HepG2 (cell line): ENCODE measurements around the gene RNF40. TPM values are rescaled to one million over a fixed set of nuclear protein-coding genes. Genes with fewer than 3 reads are reported as not detected.
A peak's percentile ranks its signal among the peaks of the same experiment; 100 is the strongest.

Experiments used
- ATAC-seq: fragments of 200-7000 bp; cut with Tn5 transposase; 3 replicates; pipeline ENCODE4 v1.9.1; 2020; ENCODE audit warnings: mild to moderate bottlenecking, moderate library complexity
- BruUV-seq: library from RNA; stranded (reverse); fragments of 400-500 nt; replicated peaks from 2 replicates; lab custom pipeline; 2021; lab: Mats Ljungman, UMichigan
- CTCF ChIA-PET: fragments of 300-600 bp; formaldehyde crosslinking; extraction: SDS; loops from one replicate; lab custom pipeline; 2021; ENCODE audit warnings: low total read pairs, inconsistent platforms, low intra/inter-chr PET ratio; lab: Yijun Ruan, JAX
- POLR2A ChIA-PET: fragments of 350-600 bp; sonication (Branson Sonifier 250); formaldehyde crosslinking; loops from one replicate; lab custom pipeline; 2020; ENCODE audit warnings: antibody characterized with exemption, inconsistent platforms; lab: Yijun Ruan, JAX
- DNase-seq: peaks from one replicate; pipeline ENCODE4 v3.0.0-alpha.2; 2015; ENCODE audit warnings: low spot score
- FAIRE-seq: peaks from 3 replicates; lab custom pipeline; 2011; peaks lifted over from hg19 to GRCh38; lab: Jason Lieb, UNC
- H2AFZ ChIP-seq: one replicate; pipeline ENCODE4 v1.6.1; 2011; ENCODE audit warnings: low read length, inconsistent platforms
- H3K27ac ChIP-seq: fragments of 300-600 bp; 3 replicates; pipeline ENCODE4 v1.8.0; 2011; ENCODE audit warnings: mixed run types, mild to moderate bottlenecking, mixed read lengths, low read length, inconsistent platforms; ENCODE audit not compliant: insufficient read depth; ENCODE audit errors: extremely low read length
- H3K27me3 ChIP-seq, 2 experiments: fragments of 200-600 bp in 1 of 2; 2 replicates in 1 of 2; 3 replicates in 1 of 2; pipeline versions ENCODE4 v1.6.0 to v1.8.0; 2011; ENCODE audit warnings: low read length in 2 of 2, mild to moderate bottlenecking in 2 of 2, moderate library complexity in 2 of 2, inconsistent platforms in 1 of 2; ENCODE audit not compliant: insufficient read depth in 2 of 2, control insufficient read depth in 1 of 2
- H3K36me3 ChIP-seq, 2 experiments: fragments of 200-600 bp in 1 of 2; replicated peaks in 1 of 2; 2 replicates in 1 of 2; 3 replicates in 1 of 2; pipeline versions ENCODE4 v1.5.1 to v1.8.0; 2011; ENCODE audit warnings: low read length in 2 of 2, inconsistent platforms in 1 of 2; ENCODE audit not compliant: insufficient read depth in 2 of 2, control insufficient read depth in 1 of 2
- H3K4me1 ChIP-seq: 2 replicates; pipeline ENCODE4 v1.5.1; 2012; ENCODE audit warnings: low read length, inconsistent platforms; ENCODE audit not compliant: insufficient read depth
- H3K4me2 ChIP-seq: 2 replicates; pipeline ENCODE4 v1.6.0; 2011; ENCODE audit warnings: low read depth, low read length, inconsistent platforms
- H3K4me3 ChIP-seq, 3 experiments: fragments of 200-600 bp in 1 of 3; sonication (generic), shearing (Covaris generic) in 1 of 3; replicated peaks in 1 of 3; 2 replicates each; pipeline ENCODE4 v1.5.1; 2011 to 2016; ENCODE audit warnings: low read length in 3 of 3, inconsistent platforms in 2 of 3, low read depth in 2 of 3, mild to moderate bottlenecking in 2 of 3, control low read depth in 1 of 3, mixed read lengths in 1 of 3; ENCODE audit not compliant: insufficient read depth in 1 of 3
- H3K79me2 ChIP-seq: one replicate; pipeline ENCODE4 v1.6.1; 2011; ENCODE audit warnings: low read length, inconsistent platforms; ENCODE audit not compliant: insufficient read depth
- H3K9ac ChIP-seq: 2 replicates; pipeline ENCODE4 v1.6.0; 2011; ENCODE audit warnings: mild to moderate bottlenecking, low read depth, low read length, inconsistent platforms; ENCODE audit not compliant: insufficient read depth
- H3K9me3 ChIP-seq: 2 replicates; pipeline ENCODE4 v1.5.1; 2012; ENCODE audit warnings: mild to moderate bottlenecking, low read length
- H4K20me1 ChIP-seq: 2 replicates; pipeline ENCODE4 v1.6.0; 2011; ENCODE audit warnings: inconsistent platforms, mild to moderate bottlenecking, low read length, moderate library complexity; ENCODE audit not compliant: insufficient read depth
- AGO2 ChIP-seq: fragments of 200-400 bp; formaldehyde crosslinking; optimal IDR thresholded peaks from 2 replicates; pipeline ENCODE3; 2017; ENCODE audit warnings: mild to moderate bottlenecking, low read depth, low read length, moderate library complexity
- HNRNPLL ChIP-seq: fragments of 200-400 bp; formaldehyde crosslinking; IDR thresholded peaks from 2 replicates; pipeline ENCODE4 v1.6.1; 2017; ENCODE audit warnings: mild to moderate bottlenecking, low read depth, low read length; ENCODE audit not compliant: poor library complexity, severe bottlenecking
- ZNF781 ChIP-seq: sonication (generic); formaldehyde crosslinking; IDR thresholded peaks from 2 replicates; pipeline ENCODE4 v1.5.1; 2020; ENCODE audit warnings: borderline replicate concordance, mild to moderate bottlenecking, missing genetic modification reagents; ENCODE audit errors: not compliant biosample characterization
- WGBS: methylation state at CpG from one replicate; pipeline ENCODE4 v1.1.6; 2017; ENCODE audit warnings: low lambda C conversion rate; 5-methylcytosine and 5-hydroxymethylcytosine counted together
- in situ Hi-C: cut with HindIII; loops from 2 replicates; pipeline ENCODE4 v1.10.0; 2017; ENCODE audit warnings: low pct_unique_long_range_greater_than_20kb; ENCODE audit not compliant: extremely low pct_ligation_motif_present
- intact Hi-C: fragments of 100-400 bp; cut with micrococcal nuclease; formaldehyde crosslinking; loops from one replicate; pipeline ENCODE4 v1.10.0; 2022; ENCODE audit not compliant: unreplicated experiment
- polyA plus RNA-seq, 8 experiments: library from polyadenylated mRNA; depleted of rRNA in 3 of 8; stranded (reverse) in 7 of 8; unstranded in 1 of 8; fragments of >200 nt; fragmentation: Illumina TruSeq in 4 of 8; extraction: Trizol in 4 of 8; gene quantifications; 2 replicates each; pipeline versions ENCODE4 v1.2.1 to v1.2.3, GENCODE V29; 2011 to 2016; ENCODE audit warnings: low read depth in 4 of 8, missing spikeins in 1 of 8, mixed read lengths in 1 of 8; ENCODE audit not compliant: insufficient read depth in 1 of 8
- total RNA-seq, 5 experiments: library from RNA; depleted of rRNA; stranded (reverse); fragments of >200 nt; fragmentation: Illumina TruSeq; extraction: Trizol; gene quantifications; 2 replicates each; pipeline ENCODE4 v1.2.3, GENCODE V29; 2016; ENCODE audit warnings: low read depth in 1 of 5
- TF ChIP-seq, protein P1 (sequence below): sonication (generic); formaldehyde crosslinking; IDR thresholded peaks from 2 replicates; pipeline ENCODE4 v1.4.0; 2020; ENCODE audit warnings: missing genetic modification reagents, mild to moderate bottlenecking, borderline replicate concordance

RNF40 gene
- total and polyA plus RNA-seq, 2 of the 13 experiments (the other 11 are each of a cell fraction or from before 2014, with no cell fraction given): 84.0 to 85.6 TPM

DNA sequence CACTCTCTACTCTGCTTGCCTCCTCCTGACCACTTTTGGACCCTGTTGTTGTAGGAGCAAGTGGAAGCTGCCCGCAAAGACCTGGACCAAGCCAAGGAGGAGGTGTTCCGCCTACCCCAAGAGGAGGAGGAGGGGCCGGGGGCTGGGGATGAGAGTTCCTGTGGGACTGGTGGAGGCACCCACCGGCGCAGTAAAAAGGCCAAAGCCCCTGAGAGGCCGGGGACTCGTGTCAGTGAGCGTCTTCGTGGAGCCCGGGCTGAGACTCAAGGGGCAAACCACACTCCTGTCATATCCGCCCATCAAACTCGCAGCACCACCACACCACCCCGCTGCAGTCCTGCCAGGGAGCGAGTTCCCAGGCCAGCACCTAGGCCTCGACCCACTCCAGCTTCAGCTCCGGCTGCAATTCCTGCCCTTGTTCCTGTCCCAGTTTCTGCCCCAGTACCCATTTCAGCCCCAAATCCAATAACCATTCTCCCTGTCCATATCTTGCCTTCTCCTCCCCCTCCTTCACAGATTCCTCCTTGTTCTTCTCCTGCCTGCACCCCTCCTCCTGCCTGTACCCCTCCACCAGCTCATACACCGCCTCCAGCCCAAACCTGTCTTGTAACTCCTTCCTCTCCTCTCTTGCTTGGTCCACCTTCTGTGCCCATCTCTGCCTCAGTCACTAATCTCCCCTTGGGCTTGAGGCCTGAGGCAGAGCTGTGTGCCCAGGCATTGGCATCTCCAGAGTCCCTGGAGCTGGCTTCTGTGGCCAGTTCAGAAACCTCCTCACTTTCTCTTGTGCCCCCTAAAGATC, 24.9 kb upstream of the RNF40 start:
- BruUV-seq: no TSS peak
- peaks cover 16% of the 10 kb centered on the region; the same call in 1 of the 2 replicates for H3K4me1 ChIP-seq
- no peak for DNase-seq
- TF ChIP-seq ZNF781 (CRISPR knock-in tag) (no peak), AGO2 (peak; percentile 34), HNRNPLL (no peak)
- TF ChIP-seq, protein P1, sequence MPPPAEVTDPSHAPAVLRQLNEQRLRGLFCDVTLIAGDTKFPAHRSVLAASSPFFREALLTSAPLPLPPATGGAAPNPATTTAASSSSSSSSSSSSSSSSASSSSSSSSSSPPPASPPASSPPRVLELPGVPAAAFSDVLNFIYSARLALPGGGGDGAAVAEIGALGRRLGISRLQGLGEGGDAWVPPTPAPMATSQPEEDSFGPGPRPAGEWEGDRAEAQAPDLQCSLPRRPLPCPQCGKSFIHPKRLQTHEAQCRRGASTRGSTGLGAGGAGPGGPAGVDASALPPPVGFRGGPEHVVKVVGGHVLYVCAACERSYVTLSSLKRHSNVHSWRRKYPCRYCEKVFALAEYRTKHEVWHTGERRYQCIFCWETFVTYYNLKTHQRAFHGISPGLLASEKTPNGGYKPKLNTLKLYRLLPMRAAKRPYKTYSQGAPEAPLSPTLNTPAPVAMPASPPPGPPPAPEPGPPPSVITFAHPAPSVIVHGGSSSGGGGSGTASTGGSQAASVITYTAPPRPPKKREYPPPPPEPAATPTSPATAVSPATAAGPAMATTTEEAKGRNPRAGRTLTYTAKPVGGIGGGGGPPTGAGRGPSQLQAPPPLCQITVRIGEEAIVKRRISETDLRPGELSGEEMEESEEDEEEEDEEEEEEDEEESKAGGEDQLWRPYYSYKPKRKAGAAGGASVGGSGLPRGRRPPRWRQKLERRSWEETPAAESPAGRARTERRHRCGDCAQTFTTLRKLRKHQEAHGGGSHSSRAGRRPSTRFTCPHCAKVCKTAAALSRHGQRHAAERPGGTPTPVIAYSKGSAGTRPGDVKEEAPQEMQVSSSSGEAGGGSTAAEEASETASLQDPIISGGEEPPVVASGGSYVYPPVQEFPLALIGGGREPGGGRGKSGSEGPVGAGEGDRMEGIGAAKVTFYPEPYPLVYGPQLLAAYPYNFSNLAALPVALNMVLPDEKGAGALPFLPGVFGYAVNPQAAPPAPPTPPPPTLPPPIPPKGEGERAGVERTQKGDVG (CRISPR knock-in tag): no peak
- TF ChIP-seq, all 625 proteins: peak for 1
- Histone ChIP-seq H3K27ac (no peak overlapping the region), H3K4me2 (no peak overlapping the region), H3K36me3 (peaks cover 46 to 69% of the 10 kb centered on the region in 2 experiments), H4K20me1 (no peaks in the 10 kb centered on the region), H3K9ac (no peak overlapping the region), H3K27me3 (no peaks in the 10 kb centered on the region), H3K4me3 (no peak overlapping the region), H3K9me3 (no peaks in the 10 kb centered on the region), H2AFZ (no peak overlapping the region), H3K79me2 (no peaks in the 10 kb centered on the region)
- FAIRE-seq (no peak), ATAC-seq (no peak)
- ChIA-PET CTCF (no interaction called here), POLR2A (interaction anchor here (1.3 to 3.8 kb wide), 2 partner anchors 11 to 78 kb away, joined by 3 to 30 read pairs; partner anchors contain the start of gene PHKG2)
- in situ Hi-C loops: no loop called here
- intact Hi-C loops: no loop called here
- WGBS: 94% methylated on average over 17 of the region's 17 CpGs
